Measurements from ENCODE around the gene PNO1.

The PNO1 gene

DNA sequence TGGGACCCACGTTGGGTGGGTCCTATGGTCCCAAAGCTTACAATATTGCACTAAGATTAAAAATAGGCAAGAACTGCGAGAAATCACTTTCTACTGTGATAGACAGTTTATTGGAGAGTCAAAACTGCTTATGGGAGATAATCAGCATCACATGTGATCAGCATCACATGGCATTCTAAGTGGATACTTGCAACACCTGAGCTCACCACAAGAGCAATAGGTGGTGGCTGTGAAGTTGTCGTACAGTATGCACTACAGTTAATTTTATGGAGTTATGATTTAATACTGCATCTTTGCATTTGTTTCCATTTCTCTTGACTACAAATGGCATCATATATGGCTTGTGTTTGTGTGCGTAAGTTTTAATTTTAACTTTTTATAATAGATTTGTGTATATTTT, 11.6 kb downstream of the PNO1 start:
- TF ChIP-seq EP300 (IDR thresholded peaks at IDR 0.05; ENCODE audit: borderline replicate concordance): no peak
- no peak for TF ChIP-seq TEAD4 (IDR thresholded peaks at IDR 0.05)
- TF ChIP-seq NFIC (IDR thresholded peaks at IDR 0.05): no peak
- no peak for TF ChIP-seq RAD21 (IDR thresholded peaks at IDR 0.05; ENCODE audit: low read depth)
- no peak for TF ChIP-seq ZBTB7A (IDR thresholded peaks at IDR 0.05; ENCODE audit: low read depth)
- no peak for TF ChIP-seq MAX (IDR thresholded peaks at IDR 0.05)
- no peak for TF ChIP-seq TCF12 (IDR thresholded peaks at IDR 0.05; ENCODE audit: low read depth)
- no peak for TF ChIP-seq USF1 (IDR thresholded peaks at IDR 0.05)
- no peak for TF ChIP-seq CREB1 (IDR thresholded peaks at IDR 0.05; ENCODE audit: low read depth)
- TF ChIP-seq TAF1 (IDR thresholded peaks at IDR 0.05; ENCODE audit: low read depth): no peak
- no peak for TF ChIP-seq FOXM1 (IDR thresholded peaks at IDR 0.05; ENCODE audit: borderline replicate concordance, low read depth)
- TF ChIP-seq EGR1 (IDR thresholded peaks at IDR 0.05): no peak
- TF ChIP-seq REST (IDR thresholded peaks at IDR 0.05; ENCODE audit: low read depth): no peak
- TF ChIP-seq CEBPB (IDR thresholded peaks at IDR 0.05): no peak
- no peak for TF ChIP-seq YY1 (IDR thresholded peaks at IDR 0.05; ENCODE audit: low read depth)

- TF ChIP-seq CREB1 (IDR thresholded peaks at IDR 0.05; ENCODE audit: low read depth) (no peak), ZBTB7A (IDR thresholded peaks at IDR 0.05; ENCODE audit: low read depth) (no peak), TCF12 (IDR thresholded peaks at IDR 0.05; ENCODE audit: low read depth) (no peak), FOXM1 (IDR thresholded peaks at IDR 0.05; ENCODE audit: borderline replicate concordance, low read depth) (no peak), MAX (IDR thresholded peaks at IDR 0.05) (no peak), USF1 (IDR thresholded peaks at IDR 0.05) (no peak), RAD21 (IDR thresholded peaks at IDR 0.05; ENCODE audit: low read depth) (no peak), TEAD4 (IDR thresholded peaks at IDR 0.05) (no peak), EP300 (IDR thresholded peaks at IDR 0.05; ENCODE audit: borderline replicate concordance) (no peak), EGR1 (IDR thresholded peaks at IDR 0.05) (no peak), REST (IDR thresholded peaks at IDR 0.05; ENCODE audit: low read depth) (no peak), NFIC (IDR thresholded peaks at IDR 0.05) (no peak), TAF1 (IDR thresholded peaks at IDR 0.05; ENCODE audit: low read depth) (no peak), YY1 (IDR thresholded peaks at IDR 0.05; ENCODE audit: low read depth) (no peak), CEBPB (IDR thresholded peaks at IDR 0.05) (no peak)
Measured at GRCh38 chr2:68171146-68171545, 13.5 kb downstream of the PNO1 start.

DNA sequence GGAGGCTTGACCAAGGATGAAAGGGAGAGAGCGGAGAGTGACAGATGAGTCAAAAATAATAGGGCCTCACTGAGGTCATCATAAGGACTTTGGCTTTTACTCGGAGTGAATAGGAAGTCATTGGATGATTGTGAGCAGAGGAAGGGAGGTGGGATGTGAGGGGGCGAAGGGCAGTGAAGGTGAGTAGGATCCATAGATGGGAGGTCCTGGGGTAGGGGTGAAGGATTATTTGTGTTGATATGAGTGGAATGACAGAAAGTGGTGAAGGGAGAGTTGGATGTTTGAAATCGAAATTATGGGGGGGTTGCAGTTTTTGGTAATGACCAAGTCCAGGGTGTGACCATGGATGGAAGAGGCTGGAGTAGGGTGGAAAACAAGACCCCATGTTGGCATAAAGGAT, 14.0 kb downstream of the PNO1 start:
- no peak for TF ChIP-seq YY1 (IDR thresholded peaks at IDR 0.05; ENCODE audit: low read depth)
- TF ChIP-seq REST (IDR thresholded peaks at IDR 0.05; ENCODE audit: low read depth): no peak
- TF ChIP-seq TEAD4 (IDR thresholded peaks at IDR 0.05): no peak
- TF ChIP-seq TCF12 (IDR thresholded peaks at IDR 0.05; ENCODE audit: low read depth): no peak
- TF ChIP-seq EP300 (IDR thresholded peaks at IDR 0.05; ENCODE audit: borderline replicate concordance): no peak
- no peak for TF ChIP-seq CEBPB (IDR thresholded peaks at IDR 0.05)
- no peak for TF ChIP-seq NFIC (IDR thresholded peaks at IDR 0.05)
- no peak for TF ChIP-seq CREB1 (IDR thresholded peaks at IDR 0.05; ENCODE audit: low read depth)
- TF ChIP-seq USF1 (IDR thresholded peaks at IDR 0.05): no peak
- TF ChIP-seq RAD21 (IDR thresholded peaks at IDR 0.05; ENCODE audit: low read depth): no peak
- no peak for TF ChIP-seq FOXM1 (IDR thresholded peaks at IDR 0.05; ENCODE audit: borderline replicate concordance, low read depth)
- no peak for TF ChIP-seq ZBTB7A (IDR thresholded peaks at IDR 0.05; ENCODE audit: low read depth)
- no peak for TF ChIP-seq TAF1 (IDR thresholded peaks at IDR 0.05; ENCODE audit: low read depth)
- no peak for TF ChIP-seq EGR1 (IDR thresholded peaks at IDR 0.05)

DNA sequence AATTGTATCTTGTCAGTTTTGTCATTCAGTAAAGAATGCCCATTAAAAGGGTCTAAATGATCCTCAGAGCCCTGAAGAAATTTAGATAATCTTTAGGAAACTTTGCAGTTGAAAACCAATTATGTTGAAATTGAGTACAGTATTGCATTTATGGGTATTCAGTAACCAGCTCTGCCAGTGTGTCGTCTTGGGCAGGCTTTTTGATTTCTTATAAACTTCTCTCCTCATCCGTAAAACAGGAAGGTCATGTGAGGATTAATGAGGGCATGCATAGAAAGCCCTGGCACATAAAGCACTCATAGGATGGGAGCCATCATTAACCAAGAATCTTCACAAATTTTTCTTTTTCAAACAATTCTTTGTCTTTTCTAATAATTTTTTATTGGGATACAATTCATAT, 14.8 kb downstream of the PNO1 start:
- TF ChIP-seq FOXM1 (IDR thresholded peaks at IDR 0.05; ENCODE audit: borderline replicate concordance, low read depth): no peak
- no peak for TF ChIP-seq EP300 (IDR thresholded peaks at IDR 0.05; ENCODE audit: borderline replicate concordance)
- TF ChIP-seq REST (IDR thresholded peaks at IDR 0.05; ENCODE audit: low read depth): no peak
- TF ChIP-seq TAF1 (IDR thresholded peaks at IDR 0.05; ENCODE audit: low read depth): no peak
- TF ChIP-seq TCF12 (IDR thresholded peaks at IDR 0.05; ENCODE audit: low read depth): no peak
- TF ChIP-seq ZBTB7A (IDR thresholded peaks at IDR 0.05; ENCODE audit: low read depth): no peak
- TF ChIP-seq YY1 (IDR thresholded peaks at IDR 0.05; ENCODE audit: low read depth): no peak
